Sigmoid colon (tissue), 7 donors: ENCODE results near the gene CNTN5. TPM values are rescaled to one million over a fixed set of nuclear protein-coding genes. Genes with fewer than 3 reads are reported as not detected.

Experiments
- DNase-seq: peaks from one replicate; pipeline ENCODE4 v3.0.0-alpha.2; 2019
- H3K27ac ChIP-seq, 4 donors: fragments of 200-600 bp; sonication (generic); one replicate each; pipeline ENCODE4 v1.5.1; 2016 to 2019; ENCODE audit warnings: mild to moderate bottlenecking in 1 of 4
- H3K27me3 ChIP-seq, 3 donors: fragments of 200-600 bp; sonication (generic); one replicate each; pipeline ENCODE4 v1.5.1; 2019; ENCODE audit warnings: mild to moderate bottlenecking in 1 of 3
- H3K36me3 ChIP-seq, 4 donors: fragments of 200-600 bp; sonication (generic); one replicate each; pipeline ENCODE4 v1.5.1; 2016 to 2019
- H3K4me1 ChIP-seq, 4 donors: fragments of 200-600 bp; sonication (generic); one replicate each; pipeline ENCODE4 v1.5.1; 2017 to 2019
- H3K4me3 ChIP-seq, 4 donors: fragments of 200-600 bp; sonication (generic); one replicate each; pipeline ENCODE4 v1.5.1; 2017 to 2019; ENCODE audit warnings: mild to moderate bottlenecking in 2 of 4, moderate library complexity in 1 of 4
- H3K9me3 ChIP-seq, 4 donors: fragments of 200-600 bp in 3 of 4; sonication (generic) in 3 of 4; one replicate each; pipeline versions ENCODE4 v1.5.1 to v1.6.1; 2013 to 2019
- EP300 ChIP-seq, 4 donors: sonication (generic); formaldehyde crosslinking; IDR thresholded peaks; one replicate each; pipeline ENCODE4 v1.6.1; 2017; ENCODE audit warnings: antibody characterized with exemption in 4 of 4
- POLR2A ChIP-seq, 2 donors: fragments of 450-650 bp; IDR thresholded peaks; one replicate each; pipeline ENCODE4 v1.6.1; 2016; ENCODE audit warnings: antibody characterized with exemption in 2 of 2, mild to moderate bottlenecking in 2 of 2, moderate library complexity in 2 of 2
- POLR2AphosphoS5 ChIP-seq, 4 donors: sonication (generic); formaldehyde crosslinking; IDR thresholded peaks; one replicate each; pipeline ENCODE4 v1.6.1; 2017; ENCODE audit warnings: antibody characterized with exemption in 4 of 4
- WGBS, 2 donors: extraction: QIAGEN DNeasy Blood & Tissue Kit; methylation state at CpG; one replicate each; pipeline ENCODE4 v1.1.7; 2013; 5-methylcytosine and 5-hydroxymethylcytosine counted together
- intact Hi-C: fragments of 100-400 bp; cut with DNase I; formaldehyde crosslinking; loops from one replicate; pipeline ENCODE4 v1.15.1; 2023
- polyA plus RNA-seq, 3 donors: library from polyadenylated mRNA; stranded (reverse); fragments of 200-250 nt; gene quantifications; one replicate each; pipeline ENCODE4 v1.2.3, GENCODE V29; 2013
- total RNA-seq, 4 donors: library from RNA; depleted of rRNA; stranded (reverse); fragments of >200 nt; gene quantifications; one replicate each; pipeline ENCODE4 v1.1.0, GENCODE V29; 2016
- TF ChIP-seq, protein P1 (sequence below), 4 experiments: fragments of 450-650 bp in 3 of 4; fragments of 200-600 bp in 1 of 4; IDR thresholded peaks; one replicate each; pipeline ENCODE4 v1.5.1; 2016 to 2019; ENCODE audit warnings: antibody characterized with exemption in 4 of 4, mild to moderate bottlenecking in 3 of 4, moderate library complexity in 2 of 4
- donor health status: healthy with polysubstance abuse.
- donor health status: Bipolar disorder and iron deficiency.
- donor health status: healthy.

Gene CNTN5
- total and polyA plus RNA-seq, 7 donors: 0.13 to 0.36 (median 0.16) TPM; not detected in 2

- intact Hi-C loops: no loop called here
- no peaks in the 10 kb centered on the region for H3K9me3 ChIP-seq
- TF ChIP-seq, protein P1, sequence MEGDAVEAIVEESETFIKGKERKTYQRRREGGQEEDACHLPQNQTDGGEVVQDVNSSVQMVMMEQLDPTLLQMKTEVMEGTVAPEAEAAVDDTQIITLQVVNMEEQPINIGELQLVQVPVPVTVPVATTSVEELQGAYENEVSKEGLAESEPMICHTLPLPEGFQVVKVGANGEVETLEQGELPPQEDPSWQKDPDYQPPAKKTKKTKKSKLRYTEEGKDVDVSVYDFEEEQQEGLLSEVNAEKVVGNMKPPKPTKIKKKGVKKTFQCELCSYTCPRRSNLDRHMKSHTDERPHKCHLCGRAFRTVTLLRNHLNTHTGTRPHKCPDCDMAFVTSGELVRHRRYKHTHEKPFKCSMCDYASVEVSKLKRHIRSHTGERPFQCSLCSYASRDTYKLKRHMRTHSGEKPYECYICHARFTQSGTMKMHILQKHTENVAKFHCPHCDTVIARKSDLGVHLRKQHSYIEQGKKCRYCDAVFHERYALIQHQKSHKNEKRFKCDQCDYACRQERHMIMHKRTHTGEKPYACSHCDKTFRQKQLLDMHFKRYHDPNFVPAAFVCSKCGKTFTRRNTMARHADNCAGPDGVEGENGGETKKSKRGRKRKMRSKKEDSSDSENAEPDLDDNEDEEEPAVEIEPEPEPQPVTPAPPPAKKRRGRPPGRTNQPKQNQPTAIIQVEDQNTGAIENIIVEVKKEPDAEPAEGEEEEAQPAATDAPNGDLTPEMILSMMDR (IDR thresholded peaks at IDR 0.05): no peak
- TF ChIP-seq EP300 (IDR thresholded peaks at IDR 0.05) (no peak), POLR2A (IDR thresholded peaks at IDR 0.05) (no peak), POLR2AphosphoS5 (IDR thresholded peaks at IDR 0.05) (no peak)
- no peaks in the 10 kb centered on the region for H3K36me3 ChIP-seq
- no peaks in the 10 kb centered on the region for H3K4me1 ChIP-seq
- H3K4me3 ChIP-seq: no peak overlapping the region
- no peak overlapping the region for H3K27ac ChIP-seq
- DNase-seq: no peak
- no peaks in the 10 kb centered on the region for H3K27me3 ChIP-seq
These were observed 1161.6 kb downstream of the CNTN5 start for GRCh38 chr11:100182350-100182749.

DNA sequence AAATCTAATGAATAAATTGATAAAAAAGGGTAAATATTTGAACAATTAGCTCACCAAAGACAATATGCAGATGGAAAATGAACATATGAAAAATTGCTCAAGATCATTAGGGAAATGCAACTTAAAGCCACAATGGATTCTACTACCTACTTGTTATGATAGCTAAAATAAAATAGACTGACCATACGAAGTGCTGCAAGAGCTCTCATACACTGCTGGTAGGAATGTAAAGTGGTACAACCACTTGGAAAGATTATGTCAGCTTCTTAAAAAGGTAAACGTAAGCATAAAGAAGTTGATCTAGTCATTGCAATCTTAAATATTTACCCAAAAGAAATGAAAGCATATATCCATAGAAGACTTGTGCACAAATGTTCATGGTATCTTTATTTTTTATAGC, 1162.2 kb downstream of the CNTN5 start:
- Histone ChIP-seq H3K4me3 (no peak overlapping the region), H3K4me1 (no peaks in the 10 kb centered on the region), H3K36me3 (no peaks in the 10 kb centered on the region), H3K27ac (no peak overlapping the region), H3K9me3 (no peaks in the 10 kb centered on the region), H3K27me3 (no peaks in the 10 kb centered on the region)
- no peak for DNase-seq
- intact Hi-C loops: no loop called here
- TF ChIP-seq EP300 (IDR thresholded peaks at IDR 0.05) (no peak), POLR2AphosphoS5 (IDR thresholded peaks at IDR 0.05) (no peak), POLR2A (IDR thresholded peaks at IDR 0.05) (no peak)
- TF ChIP-seq, protein P1 (IDR thresholded peaks at IDR 0.05): no peak
- 51 to 71% methylated on average over 2 of the region's 2 CpGs for WGBS, 2 donors

DNA sequence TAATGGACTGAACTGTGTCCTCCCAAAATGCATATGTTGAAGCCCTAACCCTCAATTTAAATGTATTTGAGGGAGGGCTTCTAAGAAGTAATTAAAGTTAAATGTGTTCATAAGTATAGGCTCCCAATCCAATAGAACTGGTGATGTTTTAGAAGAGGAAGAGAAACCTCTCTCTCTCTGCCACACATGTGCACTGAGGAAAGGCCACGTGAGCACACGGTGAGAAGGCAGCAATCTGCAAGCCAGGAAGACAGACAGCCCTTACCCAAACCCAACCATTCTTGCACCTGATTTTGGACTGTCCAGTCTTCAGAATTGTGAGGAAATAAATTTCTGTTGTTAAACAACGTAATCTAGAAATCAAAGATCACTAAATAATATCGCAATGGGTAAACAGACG, 1164.8 kb downstream of the CNTN5 start:
- Histone ChIP-seq H3K4me1 (no peaks in the 10 kb centered on the region), H3K36me3 (no peaks in the 10 kb centered on the region), H3K27me3 (no peaks in the 10 kb centered on the region), H3K9me3 (no peaks in the 10 kb centered on the region), H3K27ac (no peak overlapping the region), H3K4me3 (no peak overlapping the region)
- no peak for DNase-seq
- TF ChIP-seq, protein P1 (IDR thresholded peaks at IDR 0.05): no peak
- TF ChIP-seq POLR2AphosphoS5 (IDR thresholded peaks at IDR 0.05) (no peak), EP300 (IDR thresholded peaks at IDR 0.05) (no peak), POLR2A (IDR thresholded peaks at IDR 0.05) (no peak)
- 85 to 93% methylated on average over 5 of the region's 5 CpGs for WGBS, 2 donors
- intact Hi-C loops: no loop called here

GRCh38 chr11:100188137-100188783, 1167.5 kb downstream of the CNTN5 start:
- 87 to 88% methylated on average over 6 of the region's 6 CpGs for WGBS, 2 donors
- no peaks in the 10 kb centered on the region for H3K4me1 ChIP-seq
- H3K27me3 ChIP-seq: no peaks in the 10 kb centered on the region
- H3K9me3 ChIP-seq: no peaks in the 10 kb centered on the region
- H3K4me3 ChIP-seq: no peak overlapping the region
- H3K27ac ChIP-seq: no peak overlapping the region
- no peaks in the 10 kb centered on the region for H3K36me3 ChIP-seq
- intact Hi-C loops: no loop called here
- no peak for DNase-seq
- no peak for TF ChIP-seq EP300 (IDR thresholded peaks at IDR 0.05)
- no peak for TF ChIP-seq POLR2AphosphoS5 (IDR thresholded peaks at IDR 0.05)
- no peak for TF ChIP-seq POLR2A (IDR thresholded peaks at IDR 0.05)
- TF ChIP-seq, protein P1 (IDR thresholded peaks at IDR 0.05): no peak

DNA sequence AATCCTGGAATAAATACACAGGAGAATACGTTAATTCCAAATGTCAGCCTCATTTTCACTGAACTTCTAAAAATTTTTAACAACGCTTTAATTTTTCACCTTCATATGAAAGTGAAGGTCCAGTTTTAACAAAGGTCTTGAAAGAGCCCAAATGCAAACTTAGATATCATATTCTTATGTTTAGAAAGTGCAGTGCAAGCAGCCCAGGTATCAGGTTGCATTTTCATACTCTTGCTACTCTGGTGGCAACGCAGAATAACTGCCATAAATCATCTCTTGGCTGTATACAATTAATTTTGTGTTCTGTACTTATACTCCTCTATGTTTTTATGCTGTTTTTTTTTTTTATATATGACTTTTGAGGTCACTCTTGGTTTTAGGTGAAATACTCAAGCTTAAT, 1169.6 kb downstream of the CNTN5 start:
- TF ChIP-seq EP300 (IDR thresholded peaks at IDR 0.05) (no peak), POLR2A (IDR thresholded peaks at IDR 0.05) (no peak), POLR2AphosphoS5 (IDR thresholded peaks at IDR 0.05) (no peak)
- TF ChIP-seq, protein P1 (IDR thresholded peaks at IDR 0.05): no peak
- Histone ChIP-seq H3K4me1 (no peaks in the 10 kb centered on the region), H3K9me3 (no peaks in the 10 kb centered on the region), H3K36me3 (no peaks in the 10 kb centered on the region), H3K27me3 (no peaks in the 10 kb centered on the region), H3K4me3 (no peak overlapping the region), H3K27ac (no peak overlapping the region)
- intact Hi-C loops: no loop called here
- DNase-seq: no peak
- WGBS, 2 donors: 49 to 59% methylated on average over 3 of the region's 3 CpGs
